Skeletal muscle satellite cell (primary cell): ENCODE data around the gene OR51B5.
A peak's percentile ranks its signal among the peaks of the same experiment; 100 is the strongest.
"Not testable (repeated sequence)": the region's sequence is repeated elsewhere in the genome, so short reads cannot be mapped to it uniquely, and the experiment has no call there.

Experiments used
- H3K27me3 ChIP-seq: 2 replicates; pipeline ENCODE4 v1.7.0; 2013; ENCODE audit warnings: low read length; ENCODE audit not compliant: control insufficient read depth, insufficient read depth
- H3K36me3 ChIP-seq: 2 replicates; pipeline ENCODE4 v1.7.0; 2013; ENCODE audit warnings: mild to moderate bottlenecking, control low read depth, low read length; ENCODE audit not compliant: insufficient read depth
- H3K4me1 ChIP-seq: 2 replicates; pipeline ENCODE4 v1.7.0; 2013; ENCODE audit warnings: low read length; ENCODE audit not compliant: control insufficient read depth, insufficient read depth
- H3K4me2 ChIP-seq: 2 replicates; pipeline ENCODE4 v1.7.0; 2013; ENCODE audit warnings: mild to moderate bottlenecking, low read length
- H3K4me3 ChIP-seq: 2 replicates; pipeline ENCODE4 v1.7.0; 2013; ENCODE audit warnings: low read length
- H3K9ac ChIP-seq: 2 replicates; pipeline ENCODE4 v1.7.0; 2013; ENCODE audit warnings: mild to moderate bottlenecking, low read depth, low read length, moderate library complexity
- H3K9me3 ChIP-seq: replicated peaks from 2 replicates; pipeline ENCODE4 v1.7.0; 2013; ENCODE audit warnings: mild to moderate bottlenecking, control low read depth, low read length

The OR51B5 gene

GRCh38 chr11:5363679-5364078, 20.4 kb upstream of the OR51B5 start:
- H3K4me2 ChIP-seq: peak overlapping the region; percentile 2
- no peak overlapping the region for H3K9ac ChIP-seq
- H3K27me3 ChIP-seq: no peaks in the 10 kb centered on the region
- H3K4me3 ChIP-seq: no peak overlapping the region
- H3K36me3 ChIP-seq: no peaks in the 10 kb centered on the region
- H3K9me3 ChIP-seq: no peaks in the 10 kb centered on the region
- H3K4me1 ChIP-seq: peaks cover 35% of the 10 kb centered on the region

GRCh38 chr11:5362017-5362625, 18.8 kb upstream of the OR51B5 start:
- Histone ChIP-seq H3K36me3 (no peaks in the 10 kb centered on the region), H3K9ac (no peak overlapping the region), H3K9me3 (no peaks in the 10 kb centered on the region), H3K27me3 (no peaks in the 10 kb centered on the region), H3K4me1 (peaks cover 25% of the 10 kb centered on the region), H3K4me2 (no peak overlapping the region), H3K4me3 (no peak overlapping the region)

DNA sequence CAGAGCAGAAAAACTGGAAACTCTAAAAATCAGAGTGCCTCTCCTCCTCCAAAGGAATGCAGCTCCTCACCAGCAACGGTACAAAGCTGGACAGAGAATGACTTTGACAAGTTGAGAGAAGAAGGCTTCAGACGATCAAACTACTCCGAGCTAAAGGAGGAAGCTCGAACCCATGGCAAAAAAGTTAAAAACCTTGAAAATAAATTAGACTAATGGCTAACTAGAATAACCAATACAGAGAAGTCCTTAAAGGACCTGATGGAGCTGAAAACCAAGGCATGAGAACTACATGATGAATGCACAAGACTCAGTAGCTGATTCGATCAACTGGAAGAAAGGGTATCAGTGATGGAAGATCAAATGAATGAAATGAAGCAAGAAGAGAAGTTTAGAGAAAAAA, 12.7 kb upstream of the OR51B5 start:
- H3K4me3 ChIP-seq, H3K9ac ChIP-seq, H3K9me3 ChIP-seq, H3K4me2 ChIP-seq, H3K27me3 ChIP-seq, H3K36me3 ChIP-seq, H3K4me1 ChIP-seq: not testable (repeated sequence)

- Histone ChIP-seq H3K27me3 (no peaks in the 10 kb centered on the region), H3K9ac (no peak within 1 kb of the TSS), H3K9me3 (no peaks in the 10 kb centered on the region), H3K4me2 (no peak within 1 kb of the TSS), H3K36me3 (no peaks in the 10 kb centered on the region), H3K4me1 (no peaks in the 10 kb centered on the region), H3K4me3 (no peak within 1 kb of the TSS)
These were observed 7.9 kb upstream of the OR51B5 start, which contains the start of gene OR51B6 for GRCh38 chr11:5351208-5351607. OR51B6 (plus strand) TSS chr11:5351508; CDS start chr11:5351508, 0 bp downstream.

- Histone ChIP-seq H3K4me2 (no peak overlapping the region), H3K9ac (no peak overlapping the region), H3K9me3 (no peaks in the 10 kb centered on the region), H3K4me1 (no peaks in the 10 kb centered on the region), H3K27me3 (no peaks in the 10 kb centered on the region), H3K4me3 (no peak overlapping the region), H3K36me3 (no peaks in the 10 kb centered on the region)
These were observed 6.2 kb upstream of the OR51B5 start for GRCh38 chr11:5349550-5349949.

DNA sequence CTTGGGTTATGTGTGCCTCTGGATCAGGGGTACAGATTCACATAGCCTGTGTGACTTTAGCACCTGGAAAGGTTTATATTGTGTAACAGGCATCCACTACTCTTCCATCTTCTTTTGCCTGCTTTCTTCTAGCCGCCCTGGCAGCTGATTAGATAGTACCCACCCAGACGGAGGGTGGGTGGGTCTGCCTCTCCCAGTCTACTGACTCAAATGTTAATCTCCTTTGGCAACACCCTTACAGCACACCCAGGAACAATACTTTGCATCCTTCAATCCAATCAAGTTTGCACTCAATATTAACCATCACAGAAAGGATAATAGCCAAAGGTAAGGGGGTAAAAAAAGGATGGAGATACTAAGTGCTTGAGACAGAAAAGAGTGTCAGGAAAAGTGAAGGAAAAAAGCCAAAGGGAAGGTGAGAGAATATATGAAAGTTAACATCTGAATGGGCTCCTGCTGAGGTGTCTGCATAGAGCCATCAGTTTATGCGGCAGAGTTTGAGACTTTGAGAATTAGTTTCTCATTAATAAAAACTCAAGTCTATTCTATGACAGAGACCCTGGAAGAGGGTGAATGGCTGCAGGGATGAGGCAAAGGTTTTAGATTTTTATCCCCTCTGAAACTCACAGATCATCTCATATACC, 5.3 kb upstream of the OR51B5 start:
- Histone ChIP-seq H3K27me3 (no peaks in the 10 kb centered on the region), H3K4me2 (no peak overlapping the region), H3K9ac (no peak overlapping the region)

DNA sequence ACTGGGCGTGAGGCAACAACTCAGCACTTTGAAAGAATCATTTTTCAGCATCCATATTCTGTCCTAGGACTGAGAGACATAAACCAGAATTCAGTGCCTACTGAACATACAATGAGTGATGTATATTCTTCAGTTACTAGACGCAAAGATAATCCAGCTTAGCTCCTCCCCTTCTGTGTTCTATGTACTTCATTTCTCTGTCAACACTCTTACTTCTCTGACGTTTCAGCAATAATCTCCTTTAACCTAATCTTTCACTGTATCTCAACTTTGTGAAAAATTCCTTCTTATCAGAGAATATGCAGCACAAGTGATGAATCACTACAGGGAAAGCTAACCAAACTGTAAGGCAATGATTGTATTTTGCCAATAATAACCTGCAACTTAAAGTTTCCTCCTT, 2.5 kb upstream of the OR51B5 start:
- no peak overlapping the region for H3K9ac ChIP-seq
- H3K27me3 ChIP-seq: no peaks in the 10 kb centered on the region

More for the DNA sequence above, 5.3 kb upstream of the OR51B5 start:
- Histone ChIP-seq H3K4me3 (no peak overlapping the region), H3K4me1 (no peaks in the 10 kb centered on the region), H3K9me3 (no peaks in the 10 kb centered on the region), H3K36me3 (no peaks in the 10 kb centered on the region)

DNA sequence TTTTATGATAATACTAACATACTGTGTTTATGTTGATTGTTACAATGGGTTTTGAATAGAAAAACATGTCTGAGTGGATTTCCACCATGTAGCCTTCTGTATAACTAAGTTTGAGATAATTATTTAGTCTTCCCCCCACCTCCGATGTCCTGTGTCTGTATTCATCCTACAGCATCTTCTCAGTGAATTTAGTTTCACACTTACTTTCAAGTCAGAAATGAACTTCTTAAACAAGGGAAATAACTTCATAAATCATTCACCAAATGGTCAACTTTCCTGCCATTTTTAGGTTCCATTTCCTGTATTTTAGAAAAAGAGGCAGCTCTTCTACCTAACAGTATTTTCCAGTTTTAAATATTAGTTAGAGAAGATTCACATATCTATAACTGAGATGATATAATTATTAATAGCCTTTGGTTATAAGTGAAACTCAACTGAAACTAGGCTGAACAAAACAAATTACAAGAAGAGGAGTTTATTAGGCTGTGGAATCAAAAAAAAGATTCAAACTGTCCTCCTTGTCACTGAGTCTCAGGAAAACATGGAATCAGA, 3.5 kb downstream of the OR51B5 start:
- Histone ChIP-seq H3K27me3 (no peaks in the 10 kb centered on the region), H3K9ac (no peak overlapping the region), H3K36me3 (no peaks in the 10 kb centered on the region), H3K4me2 (no peak overlapping the region), H3K4me1 (no peaks in the 10 kb centered on the region), H3K9me3 (no peaks in the 10 kb centered on the region), H3K4me3 (no peak overlapping the region)

More for the DNA sequence above, 2.5 kb upstream of the OR51B5 start:
- H3K4me3 ChIP-seq: no peak overlapping the region
- no peaks in the 10 kb centered on the region for H3K4me1 ChIP-seq
- no peaks in the 10 kb centered on the region for H3K36me3 ChIP-seq
- no peak overlapping the region for H3K4me2 ChIP-seq
- H3K9me3 ChIP-seq: no peaks in the 10 kb centered on the region

DNA sequence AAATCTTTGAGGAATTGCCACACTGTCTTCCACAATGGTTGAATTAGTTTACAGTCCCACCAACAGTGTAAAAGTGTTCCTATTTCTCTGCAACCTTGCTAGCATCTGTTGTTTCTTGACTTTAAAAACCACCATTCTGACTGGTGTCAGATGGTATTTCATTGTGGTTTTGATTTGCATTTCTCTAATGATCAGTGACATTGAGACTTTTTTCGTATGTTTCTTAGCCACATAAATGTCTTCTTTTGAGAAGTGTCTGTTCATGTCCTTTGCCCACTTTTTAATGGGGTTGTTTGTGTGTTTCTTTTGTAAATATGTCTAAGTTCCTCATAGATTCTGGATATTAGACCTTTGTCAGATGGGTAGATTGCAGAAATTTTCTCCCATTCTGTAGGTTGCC, 6.1 kb downstream of the OR51B5 start:
- H3K27me3 ChIP-seq, H3K4me2 ChIP-seq, H3K4me1 ChIP-seq, H3K9me3 ChIP-seq, H3K36me3 ChIP-seq, H3K9ac ChIP-seq, H3K4me3 ChIP-seq: not testable (repeated sequence)

GRCh38 chr11:5336331-5336730, 7.0 kb downstream of the OR51B5 start:
- no peaks in the 10 kb centered on the region for H3K27me3 ChIP-seq
- H3K36me3 ChIP-seq: no peaks in the 10 kb centered on the region
- no peaks in the 10 kb centered on the region for H3K4me1 ChIP-seq

DNA sequence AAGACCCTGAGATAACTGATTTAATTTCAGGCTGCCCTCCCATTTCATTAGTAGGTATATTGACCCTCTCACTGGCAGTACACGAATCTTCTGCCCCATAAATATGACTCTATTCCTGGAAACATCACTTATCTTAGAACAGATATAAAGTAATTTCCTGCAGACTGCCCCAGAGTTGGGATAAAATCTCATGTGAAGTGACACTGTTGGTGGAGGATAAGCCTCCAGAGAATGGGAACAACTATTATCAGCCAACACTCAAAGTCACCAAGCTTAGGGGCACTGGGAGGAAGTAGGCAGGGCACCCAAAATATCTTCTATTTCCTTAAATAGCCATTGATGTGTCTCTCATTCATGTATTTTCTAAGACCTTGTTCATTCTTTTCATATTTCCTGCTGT, 8.2 kb downstream of the OR51B5 start:
- H3K4me3 ChIP-seq: no peak overlapping the region
- H3K9me3 ChIP-seq: no peaks in the 10 kb centered on the region
- H3K27me3 ChIP-seq: no peaks in the 10 kb centered on the region
- H3K9ac ChIP-seq: no peak overlapping the region
- no peaks in the 10 kb centered on the region for H3K36me3 ChIP-seq
- no peak overlapping the region for H3K4me2 ChIP-seq
- H3K4me1 ChIP-seq: no peaks in the 10 kb centered on the region

More at GRCh38 chr11:5336331-5336730, 7.0 kb downstream of the OR51B5 start:
- Histone ChIP-seq H3K4me2 (no peak overlapping the region), H3K9me3 (no peaks in the 10 kb centered on the region), H3K9ac (no peak overlapping the region), H3K4me3 (no peak overlapping the region)

DNA sequence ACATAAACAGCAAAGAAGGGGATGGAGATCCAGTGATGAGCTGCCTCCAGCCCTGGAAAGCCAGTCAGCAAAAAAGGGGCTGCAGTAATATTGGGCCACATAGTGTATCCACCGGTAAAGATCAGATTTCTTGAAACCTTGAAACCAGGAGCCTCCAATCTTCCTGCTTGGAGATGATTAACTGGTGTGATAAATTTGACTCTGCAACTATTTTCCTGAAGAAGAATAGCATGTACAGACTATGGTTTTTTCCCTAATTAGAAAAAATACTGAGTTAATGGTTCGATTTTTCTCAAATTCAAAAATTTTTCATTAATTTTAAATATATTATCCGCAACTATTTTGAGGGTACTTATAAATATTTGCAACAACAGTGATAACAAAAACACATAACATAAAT, 19.1 kb downstream of the OR51B5 start, which contains the start of gene OR51B2:
OR51B2 (minus strand) TSS at position 101 of the 400 bp plus-strand sequence; CDS start at position 101, 0 bp downstream.
- H3K27me3 ChIP-seq: no peaks in the 10 kb centered on the region
- no peaks in the 10 kb centered on the region for H3K9me3 ChIP-seq
- H3K4me1 ChIP-seq: no peaks in the 10 kb centered on the region
- H3K4me3 ChIP-seq: no peak within 1 kb of the TSS
- no peak within 1 kb of the TSS for H3K9ac ChIP-seq
- no peak within 1 kb of the TSS for H3K4me2 ChIP-seq
- H3K36me3 ChIP-seq: no peaks in the 10 kb centered on the region
